Adrenal gland (tissue), 5 donors: ENCODE data around the gene ABTB2.

ENCODE experiments used
- POLR2A ChIP-seq, 2 donors: fragments of 450-650 bp; IDR thresholded peaks; one replicate each; pipeline ENCODE4 v1.6.1; 2017; ENCODE audit warnings: antibody characterized with exemption in 2 of 2, mild to moderate bottlenecking in 2 of 2, moderate library complexity in 1 of 2
- TF ChIP-seq, protein P1 (sequence below), 6 experiments: fragments of 450-650 bp in 4 of 6; fragments of 200-600 bp in 2 of 6; sonication (generic) in 1 of 6; IDR thresholded peaks; 1 replicate in 5 of 6; 2 replicates in 1 of 6; pipeline versions ENCODE4 v1.5.1 to v1.8.0; 2016 to 2021; ENCODE audit warnings: antibody characterized with exemption in 6 of 6, mild to moderate bottlenecking in 2 of 6, moderate library complexity in 1 of 6
- donor health status: DM: no; HTN: no; CAD: no.

GRCh38 chr11:34160791-34161190 is 197.0 kb downstream of the ABTB2 start:
- TF ChIP-seq, protein P1, sequence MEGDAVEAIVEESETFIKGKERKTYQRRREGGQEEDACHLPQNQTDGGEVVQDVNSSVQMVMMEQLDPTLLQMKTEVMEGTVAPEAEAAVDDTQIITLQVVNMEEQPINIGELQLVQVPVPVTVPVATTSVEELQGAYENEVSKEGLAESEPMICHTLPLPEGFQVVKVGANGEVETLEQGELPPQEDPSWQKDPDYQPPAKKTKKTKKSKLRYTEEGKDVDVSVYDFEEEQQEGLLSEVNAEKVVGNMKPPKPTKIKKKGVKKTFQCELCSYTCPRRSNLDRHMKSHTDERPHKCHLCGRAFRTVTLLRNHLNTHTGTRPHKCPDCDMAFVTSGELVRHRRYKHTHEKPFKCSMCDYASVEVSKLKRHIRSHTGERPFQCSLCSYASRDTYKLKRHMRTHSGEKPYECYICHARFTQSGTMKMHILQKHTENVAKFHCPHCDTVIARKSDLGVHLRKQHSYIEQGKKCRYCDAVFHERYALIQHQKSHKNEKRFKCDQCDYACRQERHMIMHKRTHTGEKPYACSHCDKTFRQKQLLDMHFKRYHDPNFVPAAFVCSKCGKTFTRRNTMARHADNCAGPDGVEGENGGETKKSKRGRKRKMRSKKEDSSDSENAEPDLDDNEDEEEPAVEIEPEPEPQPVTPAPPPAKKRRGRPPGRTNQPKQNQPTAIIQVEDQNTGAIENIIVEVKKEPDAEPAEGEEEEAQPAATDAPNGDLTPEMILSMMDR (IDR thresholded peaks at IDR 0.05), result no peak
- no peak for TF ChIP-seq POLR2A (IDR thresholded peaks at IDR 0.05)
